ENCODE results near the gene TDP1.

Gene TDP1

GRCh38 chr14:89921346-89921745 lies 34.4 kb upstream of the TDP1 start:
- DNase-seq (ENCODE audit: low read depth) = no peak
- no peak overlapping the region for H3K4me3 ChIP-seq (ENCODE audit: low read depth, low read length)
- TF ChIP-seq CTCF (IDR thresholded peaks at IDR 0.05; ENCODE audit: low read depth, low read length, missing control alignments) = no peak

- no peak for DNase-seq (ENCODE audit: low read depth)
- TF ChIP-seq CTCF (IDR thresholded peaks at IDR 0.05; ENCODE audit: low read depth, low read length, missing control alignments) = no peak
- no peak overlapping the region for H3K4me3 ChIP-seq (ENCODE audit: low read depth, low read length)
Measured at GRCh38 chr14:89922031-89922907, 33.5 kb upstream of the TDP1 start.

GRCh38 chr14:89924268-89924667 lies 31.5 kb upstream of the TDP1 start:
- TF ChIP-seq CTCF (IDR thresholded peaks at IDR 0.05; ENCODE audit: low read depth, low read length, missing control alignments) = no peak
- no peak overlapping the region for H3K4me3 ChIP-seq (ENCODE audit: low read depth, low read length)
- DNase-seq (ENCODE audit: low read depth) = no peak

GRCh38 chr14:89926694-89927093 lies 29.0 kb upstream of the TDP1 start:
- H3K4me3 ChIP-seq (ENCODE audit: low read depth, low read length) = no peak overlapping the region
- TF ChIP-seq CTCF (IDR thresholded peaks at IDR 0.05; ENCODE audit: low read depth, low read length, missing control alignments) = no peak
- DNase-seq (ENCODE audit: low read depth) = no peak

GRCh38 chr14:89927186-89927865 lies 28.4 kb upstream of the TDP1 start:
- TF ChIP-seq CTCF (IDR thresholded peaks at IDR 0.05; ENCODE audit: low read depth, low read length, missing control alignments) = no peak
- no peak for DNase-seq (ENCODE audit: low read depth)
- H3K4me3 ChIP-seq (ENCODE audit: low read depth, low read length) = no peak overlapping the region

GRCh38 chr14:89933002-89933401 lies 22.7 kb upstream of the TDP1 start:
- H3K4me3 ChIP-seq (ENCODE audit: low read depth, low read length) = no peak overlapping the region
- no peak for DNase-seq (ENCODE audit: low read depth)
- no peak for TF ChIP-seq CTCF (IDR thresholded peaks at IDR 0.05; ENCODE audit: low read depth, low read length, missing control alignments)

All from GM12864 (cell line).